GM12801 (cell line): ENCODE measurements around the gene SLC52A1.

Experiments used
- TF ChIP-seq, protein P1 (sequence below): IDR thresholded peaks from one replicate; pipeline ENCODE4 v1.5.1; 2011; ENCODE audit warnings: control low read depth; ENCODE audit not compliant: insufficient read length; ENCODE audit errors: extremely low read depth

The SLC52A1 gene

DNA sequence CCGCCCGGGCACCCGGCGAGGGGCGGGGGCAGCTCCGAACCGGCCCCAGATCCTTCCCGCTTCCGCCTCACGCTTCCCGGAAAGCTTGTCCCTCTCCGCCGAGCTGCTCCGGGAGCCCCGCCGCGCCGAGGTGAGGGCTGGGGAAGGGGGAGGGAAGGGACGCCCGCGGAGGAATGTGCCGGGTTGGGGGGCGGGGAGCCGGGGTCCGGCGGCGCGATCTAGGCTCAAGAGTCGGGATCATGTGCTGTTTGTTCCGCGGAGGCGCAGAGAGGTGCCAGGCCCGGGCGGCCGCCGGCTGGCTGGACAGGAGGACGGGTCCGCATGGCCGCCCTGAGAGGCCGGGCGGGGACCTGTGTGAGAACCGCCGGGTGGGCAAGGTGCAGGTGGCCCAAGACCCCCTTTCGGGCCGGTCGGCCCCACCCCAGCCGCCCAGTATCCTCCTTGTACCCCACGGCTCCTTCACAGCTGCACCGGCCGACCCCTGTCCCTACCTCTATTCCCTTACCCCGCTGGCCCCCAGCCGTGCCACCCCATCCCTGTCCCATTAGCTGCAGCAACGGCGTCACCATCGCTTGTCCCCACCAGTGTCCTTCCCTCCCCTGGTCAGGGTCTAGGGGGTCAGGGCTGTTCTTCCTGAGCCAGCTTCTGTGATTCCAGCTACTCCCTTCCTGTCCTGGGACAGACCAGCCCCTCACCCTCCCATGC is 37.0 kb downstream of the SLC52A1 start:
- TF ChIP-seq, protein P1, sequence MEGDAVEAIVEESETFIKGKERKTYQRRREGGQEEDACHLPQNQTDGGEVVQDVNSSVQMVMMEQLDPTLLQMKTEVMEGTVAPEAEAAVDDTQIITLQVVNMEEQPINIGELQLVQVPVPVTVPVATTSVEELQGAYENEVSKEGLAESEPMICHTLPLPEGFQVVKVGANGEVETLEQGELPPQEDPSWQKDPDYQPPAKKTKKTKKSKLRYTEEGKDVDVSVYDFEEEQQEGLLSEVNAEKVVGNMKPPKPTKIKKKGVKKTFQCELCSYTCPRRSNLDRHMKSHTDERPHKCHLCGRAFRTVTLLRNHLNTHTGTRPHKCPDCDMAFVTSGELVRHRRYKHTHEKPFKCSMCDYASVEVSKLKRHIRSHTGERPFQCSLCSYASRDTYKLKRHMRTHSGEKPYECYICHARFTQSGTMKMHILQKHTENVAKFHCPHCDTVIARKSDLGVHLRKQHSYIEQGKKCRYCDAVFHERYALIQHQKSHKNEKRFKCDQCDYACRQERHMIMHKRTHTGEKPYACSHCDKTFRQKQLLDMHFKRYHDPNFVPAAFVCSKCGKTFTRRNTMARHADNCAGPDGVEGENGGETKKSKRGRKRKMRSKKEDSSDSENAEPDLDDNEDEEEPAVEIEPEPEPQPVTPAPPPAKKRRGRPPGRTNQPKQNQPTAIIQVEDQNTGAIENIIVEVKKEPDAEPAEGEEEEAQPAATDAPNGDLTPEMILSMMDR = no peak

DNA sequence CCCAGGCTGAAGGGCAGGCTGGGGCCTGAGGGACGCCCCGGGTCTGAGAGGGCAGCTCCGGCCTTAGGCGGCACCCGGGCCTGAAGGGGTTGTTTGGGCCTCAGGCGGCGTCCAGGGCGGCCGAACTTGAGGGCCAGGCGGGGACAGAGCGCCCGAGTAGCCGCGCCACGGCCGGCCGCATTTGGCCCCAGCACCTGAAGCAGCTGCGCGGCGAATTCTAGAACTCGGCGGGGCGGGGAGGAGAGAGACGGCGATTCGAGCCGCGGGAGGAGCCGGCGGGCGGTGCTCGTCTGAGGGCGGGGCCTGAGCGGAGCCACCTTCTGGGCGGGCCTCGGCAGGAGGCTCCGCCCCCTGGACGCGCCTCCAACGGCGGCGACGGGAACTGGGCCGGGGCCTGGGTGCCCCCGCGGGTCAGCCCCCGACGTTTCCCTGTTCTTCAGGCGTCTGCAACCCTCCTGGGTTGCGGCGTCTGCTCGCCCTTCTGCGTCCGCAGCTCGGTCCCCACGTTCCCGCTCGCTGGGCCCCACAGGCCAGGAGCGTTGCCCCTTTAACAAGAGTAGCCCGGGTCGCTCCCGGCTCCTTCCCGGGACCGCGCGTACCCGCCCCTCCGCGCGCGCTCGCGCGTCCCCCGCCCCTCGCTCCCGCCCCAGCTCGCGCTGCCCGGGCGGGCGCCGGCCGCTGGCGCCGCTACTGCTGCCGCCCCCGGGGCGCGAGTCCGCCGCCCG is 37.8 kb downstream of the SLC52A1 start, which contains the start of the genes INCA1 and KIF1C:
Gene INCA1, minus strand, starts transcription at position 221 of the 725 bp plus-strand sequence. CDS start 3,085 bp downstream, outside the sequence.
Gene KIF1C, plus strand, starts transcription at position 649 of the 725 bp plus-strand sequence. CDS start 2,297 bp downstream, outside the sequence.
- TF ChIP-seq, protein P1 = no peak

DNA sequence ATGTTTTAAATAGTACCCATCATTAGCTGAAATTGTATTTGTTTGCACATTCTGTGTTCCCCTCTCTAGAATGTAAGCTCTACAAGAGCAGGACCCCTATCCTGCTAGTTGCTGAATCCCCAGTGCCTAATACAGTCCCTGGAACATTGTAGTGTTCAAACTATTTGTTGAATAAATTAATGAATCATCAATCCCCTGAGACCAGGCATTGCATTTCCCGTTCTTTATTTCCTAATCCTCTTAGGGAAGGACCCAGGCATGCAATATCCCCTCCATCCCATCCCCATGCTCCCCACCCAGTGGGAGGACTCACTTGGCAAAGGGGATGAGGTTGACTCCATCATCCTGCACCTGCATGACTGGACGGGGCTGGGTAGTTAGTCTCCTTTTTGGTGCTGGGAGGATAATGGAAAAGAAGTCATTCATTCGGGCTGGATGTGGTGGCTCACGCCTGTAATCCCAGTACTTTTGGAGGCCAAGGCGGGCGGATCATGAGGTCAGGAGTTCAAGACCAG is 41.1 kb downstream of the SLC52A1 start:
- TF ChIP-seq, protein P1 = no peak

DNA sequence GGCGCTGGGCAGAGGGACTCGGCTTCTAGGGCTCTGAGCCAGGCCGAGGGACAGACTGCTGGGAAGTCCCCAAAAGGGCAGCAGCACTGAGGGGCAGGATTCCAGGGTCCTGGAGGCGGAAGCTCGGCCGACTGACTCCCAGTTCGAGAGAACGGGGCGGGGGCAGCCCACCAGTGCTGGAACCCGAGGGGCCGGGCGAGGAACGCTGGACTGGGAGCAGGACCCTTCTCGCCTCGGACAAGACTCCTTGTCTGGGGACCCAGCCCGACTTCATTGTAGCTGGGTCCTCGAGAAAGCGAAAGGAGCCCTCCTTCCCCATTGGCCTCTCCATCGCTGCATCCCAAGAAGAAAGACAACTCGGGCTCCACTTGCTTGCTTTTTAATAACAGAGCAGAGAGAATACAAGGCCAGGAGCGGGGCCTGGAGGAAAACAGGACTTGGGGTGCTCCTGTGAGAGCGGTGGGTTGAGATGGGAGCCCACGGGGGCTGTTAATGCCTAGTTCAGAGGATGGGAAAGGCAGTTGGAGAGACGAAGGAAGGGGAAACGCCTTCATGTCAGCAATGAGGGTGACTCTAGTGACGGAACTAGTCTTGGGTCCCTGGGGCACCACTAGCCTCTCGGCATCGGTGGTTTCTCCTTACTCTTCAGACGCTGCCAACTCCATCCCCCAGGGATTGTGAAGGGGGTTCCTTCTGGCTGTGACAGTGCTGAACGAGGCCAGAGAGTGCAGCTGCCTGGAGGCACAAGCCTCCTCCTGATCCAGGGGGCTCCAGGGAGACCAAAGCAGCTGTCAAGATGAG is 47.3 kb downstream of the SLC52A1 start:
- TF ChIP-seq, protein P1 = no peak

DNA sequence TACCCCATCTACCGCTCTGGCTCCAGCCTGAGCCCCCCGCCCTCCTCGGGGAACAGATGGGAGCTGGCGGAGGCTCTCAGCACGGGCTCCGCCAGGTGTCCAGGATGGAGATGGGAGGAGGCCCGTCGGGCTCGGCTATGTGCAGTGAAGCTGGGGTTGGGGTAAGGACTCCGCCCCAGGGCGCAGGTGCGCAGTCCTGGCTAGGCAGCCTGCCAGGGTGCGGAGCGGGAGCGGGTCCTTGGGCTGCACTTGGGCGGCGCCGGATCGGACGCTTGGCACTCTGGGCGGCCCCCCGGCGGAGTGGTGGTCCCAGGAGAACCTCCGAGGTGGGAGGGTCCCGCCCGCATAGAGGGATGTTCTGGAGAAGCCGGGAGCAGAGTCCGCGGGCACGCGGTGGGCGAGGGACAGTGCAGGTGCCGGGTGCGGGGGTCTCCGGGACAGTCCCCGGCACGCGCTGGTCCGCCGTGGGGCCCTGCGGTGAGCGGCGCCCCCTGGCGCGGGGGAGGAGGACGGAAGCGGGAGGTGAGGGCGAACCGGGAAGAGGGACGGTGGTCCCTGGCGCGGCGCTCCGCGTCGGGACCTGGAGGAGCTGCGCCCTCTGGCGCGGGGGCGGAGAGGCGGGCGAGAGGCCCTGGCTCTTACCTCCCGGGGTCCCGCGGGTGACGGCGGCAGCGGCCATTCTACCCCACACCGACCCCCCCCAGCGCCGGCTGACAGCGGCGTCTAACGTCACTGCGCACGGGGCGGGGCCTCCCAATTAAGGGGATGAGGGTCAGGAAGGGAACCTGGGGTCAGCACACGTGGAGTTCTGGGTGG is 48.1 kb downstream of the SLC52A1 start, which contains the start of gene CAMTA2:
Gene CAMTA2, minus strand, starts transcription at position 725 of the 816 bp plus-strand sequence. CDS start 1,453 bp downstream, outside the sequence.
- TF ChIP-seq, protein P1 = no peak

DNA sequence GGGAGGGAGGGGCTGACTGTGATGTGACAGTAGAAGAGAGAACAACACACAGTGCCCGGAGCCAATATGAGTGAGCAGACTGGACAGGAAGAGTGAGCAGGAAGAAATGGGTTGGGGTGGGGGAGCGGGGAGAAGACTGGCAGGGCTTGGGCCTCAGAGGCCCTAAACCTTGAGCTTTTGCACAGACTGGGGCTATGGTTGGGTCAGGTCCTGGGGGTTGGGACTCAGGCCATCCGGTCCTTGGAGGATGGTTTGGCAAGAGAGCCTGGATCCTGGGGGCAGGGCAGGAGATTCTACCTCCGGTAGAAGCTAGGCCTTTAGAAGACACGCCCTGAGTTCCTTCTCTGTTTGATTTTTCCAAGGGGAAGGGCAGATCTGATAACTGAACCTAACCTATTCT is 48.8 kb downstream of the SLC52A1 start:
- TF ChIP-seq, protein P1 = no peak
